ENCODE data around the gene APOBEC3G. TPM values are rescaled to one million over a fixed set of nuclear protein-coding genes. Genes with fewer than 3 reads are reported as not detected.
"Not testable (repeated sequence)": the region's sequence is repeated elsewhere in the genome, so short reads cannot be mapped to it uniquely, and the experiment has no call there.

APOBEC3G gene
- total RNA-seq, 1 experiment from 2014 or later = 0.76 TPM

DNA sequence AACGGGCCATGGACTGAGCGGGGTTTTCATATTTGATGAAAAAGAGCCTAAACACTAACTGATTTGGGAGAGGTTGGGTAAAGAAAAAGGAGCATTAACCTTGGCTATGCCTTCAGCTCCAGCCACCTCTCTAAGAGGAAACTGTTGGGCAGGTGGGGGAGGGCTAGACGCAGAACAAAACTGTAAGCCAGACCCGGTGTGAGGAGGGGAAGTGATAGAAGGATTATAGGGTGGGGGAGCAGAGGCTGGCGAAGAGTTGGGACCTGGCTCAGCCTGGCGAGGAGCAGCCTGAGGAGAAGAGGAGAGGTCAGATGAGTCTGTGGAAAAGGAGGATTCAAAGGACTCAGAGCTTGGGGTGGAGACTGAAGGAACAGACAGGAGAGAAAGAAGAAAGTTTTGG lies 15.8 kb upstream of the APOBEC3G start:
- not testable (repeated sequence) for H3K36me3 ChIP-seq, H3K27me3 ChIP-seq, DNase-seq, H3K4me3 ChIP-seq, H3K9me3 ChIP-seq

DNA sequence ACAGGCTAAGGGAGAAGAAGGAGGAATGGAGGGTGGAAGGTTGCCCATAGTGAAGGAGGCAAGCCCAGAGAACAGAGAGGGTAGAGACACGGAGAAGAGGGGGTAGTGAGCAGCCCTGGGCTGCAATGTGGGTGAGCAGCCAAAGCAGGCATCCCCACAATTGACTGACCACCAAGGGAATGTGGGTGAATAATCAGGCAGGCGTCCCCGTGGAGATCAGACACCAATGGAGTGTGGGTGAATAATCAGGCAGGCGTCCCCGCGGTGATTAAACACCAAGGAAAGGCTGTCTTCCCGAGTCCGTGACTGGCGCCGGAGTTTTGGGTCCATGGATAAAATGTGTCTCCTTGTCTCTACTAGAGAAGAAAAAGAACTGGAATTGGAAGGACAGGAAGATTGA lies 15.1 kb upstream of the APOBEC3G start:
- H3K27me3 ChIP-seq, H3K4me3 ChIP-seq, H3K36me3 ChIP-seq, H3K9me3 ChIP-seq: not testable (repeated sequence)
- DNase-seq = peak; percentile 11

- DNase-seq, H3K36me3 ChIP-seq, H3K27me3 ChIP-seq, H3K9me3 ChIP-seq, H3K4me3 ChIP-seq: not testable (repeated sequence)
Observed at GRCh38 chr22:39063904-39064303, 13.2 kb upstream of the APOBEC3G start.

- H3K4me3 ChIP-seq, H3K27me3 ChIP-seq, DNase-seq, H3K9me3 ChIP-seq, H3K36me3 ChIP-seq: not testable (repeated sequence)
Observed at GRCh38 chr22:39066442-39067276, 10.4 kb upstream of the APOBEC3G start.

- no peak overlapping the region for H3K4me3 ChIP-seq
- no peaks in the 10 kb centered on the region for H3K9me3 ChIP-seq
- H3K27me3 ChIP-seq = no peaks in the 10 kb centered on the region
- no peak for DNase-seq
- no peaks in the 10 kb centered on the region for H3K36me3 ChIP-seq
Observed at GRCh38 chr22:39068033-39068785, 8.9 kb upstream of the APOBEC3G start.

DNA sequence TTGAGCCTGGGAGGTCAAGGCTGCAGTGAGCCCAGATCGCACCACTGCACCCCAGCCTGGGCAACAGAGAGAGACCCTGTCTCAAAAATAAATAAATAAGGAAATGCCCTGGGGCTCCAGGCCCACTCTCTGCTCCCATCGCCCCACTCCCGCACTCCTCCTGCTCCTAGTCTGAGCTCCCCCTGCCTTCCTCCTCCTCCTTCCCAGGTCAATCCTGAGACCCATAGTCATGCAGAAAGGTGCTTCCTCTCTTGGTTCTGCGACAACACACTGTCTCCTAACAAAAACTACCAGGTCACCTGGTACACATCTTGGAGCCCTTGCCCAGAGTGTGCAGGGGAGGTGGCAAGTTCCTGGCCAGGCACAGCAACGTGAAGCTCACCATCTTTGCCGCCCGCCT lies 6.9 kb upstream of the APOBEC3G start:
- H3K27me3 ChIP-seq = no peaks in the 10 kb centered on the region
- no peaks in the 10 kb centered on the region for H3K9me3 ChIP-seq

GRCh38 chr22:39072581-39072981 lies 4.5 kb upstream of the APOBEC3G start:
- not testable (repeated sequence) for H3K36me3 ChIP-seq, DNase-seq, H3K4me3 ChIP-seq, H3K9me3 ChIP-seq, H3K27me3 ChIP-seq

More for the DNA sequence above, 6.9 kb upstream of the APOBEC3G start:
- no peak overlapping the region for H3K4me3 ChIP-seq
- no peaks in the 10 kb centered on the region for H3K36me3 ChIP-seq
- DNase-seq = no peak

GRCh38 chr22:39073981-39074380 lies 3.1 kb upstream of the APOBEC3G start:
- Histone ChIP-seq H3K36me3 (no peaks in the 10 kb centered on the region), H3K4me3 (no peak overlapping the region), H3K27me3 (no peaks in the 10 kb centered on the region), H3K9me3 (no peaks in the 10 kb centered on the region)
- no peak for DNase-seq

GRCh38 chr22:39076155-39077025 lies 685 bp upstream of the APOBEC3G start:
- not testable (repeated sequence) for H3K36me3 ChIP-seq, H3K9me3 ChIP-seq, DNase-seq, H3K27me3 ChIP-seq, H3K4me3 ChIP-seq

GRCh38 chr22:39077912-39078311 lies 837 bp downstream of the APOBEC3G start:
- H3K36me3 ChIP-seq, DNase-seq, H3K4me3 ChIP-seq, H3K27me3 ChIP-seq, H3K9me3 ChIP-seq: not testable (repeated sequence)

DNA sequence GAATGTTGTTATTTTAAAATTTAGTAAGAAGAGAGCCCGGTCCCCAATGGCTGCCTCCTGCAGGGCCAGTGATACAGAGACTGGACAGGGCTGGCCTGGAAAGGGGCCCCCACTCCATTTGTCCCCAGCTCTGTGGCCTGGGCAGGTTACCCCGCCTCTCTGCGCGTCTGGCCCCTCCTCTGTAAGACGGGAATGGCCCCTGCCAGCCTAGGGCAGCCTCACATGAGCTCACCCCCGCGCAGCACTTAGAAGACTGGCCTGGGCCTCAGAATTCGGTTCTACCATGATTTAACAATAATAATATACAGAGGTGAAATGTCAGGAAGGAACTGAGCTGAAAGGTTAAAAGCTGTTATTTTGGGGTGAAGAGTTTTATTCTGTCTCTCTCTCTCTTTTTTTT lies 1.3 kb downstream of the APOBEC3G start:
- Histone ChIP-seq H3K27me3 (no peaks in the 10 kb centered on the region), H3K36me3 (no peaks in the 10 kb centered on the region)

GRCh38 chr22:39079054-39079637 lies 2.1 kb downstream of the APOBEC3G start:
- not testable (repeated sequence) for H3K36me3 ChIP-seq, H3K9me3 ChIP-seq, DNase-seq, H3K4me3 ChIP-seq, H3K27me3 ChIP-seq

More for the DNA sequence above, 1.3 kb downstream of the APOBEC3G start:
- no peak overlapping the region for H3K4me3 ChIP-seq
- no peak for DNase-seq
- no peaks in the 10 kb centered on the region for H3K9me3 ChIP-seq

DNA sequence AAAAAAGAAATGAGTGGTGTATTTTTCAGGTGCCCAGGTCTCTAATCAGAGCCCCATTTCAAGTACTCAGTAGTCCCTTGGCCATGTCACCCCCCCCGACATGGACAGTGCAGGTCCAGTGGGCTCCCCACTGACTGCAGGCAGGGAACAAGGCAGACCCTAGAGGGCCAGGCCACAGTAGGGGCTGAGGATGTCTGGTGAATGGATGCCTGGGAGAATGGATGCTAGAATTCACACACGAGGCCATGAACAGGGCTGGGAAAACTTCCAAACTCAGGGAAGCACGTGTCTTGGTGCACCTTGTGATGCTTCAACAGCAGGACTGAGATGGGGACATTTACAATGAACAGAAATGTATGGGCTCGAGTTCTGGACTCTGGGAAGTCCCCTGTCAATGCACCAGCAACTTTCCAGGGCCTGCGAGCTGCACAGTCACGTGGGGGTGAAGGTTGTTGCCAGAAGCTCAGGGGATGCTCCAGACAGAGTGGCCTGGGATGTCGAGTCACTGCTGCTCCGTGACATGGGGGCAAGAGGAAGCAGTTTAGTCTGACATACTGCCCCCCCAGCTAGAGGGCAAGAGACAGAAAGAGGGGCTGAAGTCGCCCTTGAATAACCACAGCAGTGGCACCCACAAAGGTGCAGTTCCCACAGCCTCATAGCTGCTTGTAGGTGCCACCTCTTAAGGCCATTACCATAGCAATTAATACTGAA lies 3.1 kb downstream of the APOBEC3G start:
- DNase-seq = no peak
- H3K27me3 ChIP-seq = no peaks in the 10 kb centered on the region

GRCh38 chr22:39081016-39081415 lies 3.9 kb downstream of the APOBEC3G start:
- H3K36me3 ChIP-seq = no peaks in the 10 kb centered on the region
- H3K27me3 ChIP-seq = no peaks in the 10 kb centered on the region
- no peak overlapping the region for H3K4me3 ChIP-seq
- H3K9me3 ChIP-seq = no peaks in the 10 kb centered on the region
- no peak for DNase-seq

More for the DNA sequence above, 3.1 kb downstream of the APOBEC3G start:
- Histone ChIP-seq H3K4me3 (no peak overlapping the region), H3K9me3 (no peaks in the 10 kb centered on the region), H3K36me3 (no peaks in the 10 kb centered on the region)

- H3K27me3 ChIP-seq = no peaks in the 10 kb centered on the region
- H3K9me3 ChIP-seq = no peaks in the 10 kb centered on the region
- no peak overlapping the region for H3K4me3 ChIP-seq
- no peak for DNase-seq
- H3K36me3 ChIP-seq = no peaks in the 10 kb centered on the region
Observed at GRCh38 chr22:39081598-39081997, 4.5 kb downstream of the APOBEC3G start.

All from MG63 (cell line).